Left ventricle myocardium superior (tissue), 1 donor: Measurements from ENCODE around the gene PSMA6. TPM values are rescaled to one million over a fixed set of nuclear protein-coding genes. Genes with fewer than 3 reads are reported as not detected.
"Not testable (repeated sequence)": the region's sequence is repeated elsewhere in the genome, so short reads cannot be mapped to it uniquely, and the experiment has no call there.

ENCODE experiments used
- ATAC-seq: fragments of 200-7000 bp; cut with Tn5 transposase; one replicate; pipeline ENCODE4 v1.9.1; 2020; ENCODE audit warnings: mild to moderate bottlenecking, moderate library complexity
- DNase-seq: peaks from one replicate; pipeline ENCODE4 v3.0.0-alpha.2; 2020
- intact Hi-C: fragments of 100-400 bp; cut with micrococcal nuclease; formaldehyde crosslinking; loops from one replicate; pipeline ENCODE4 v1.11.0; 2022
- total RNA-seq: library from RNA; stranded (reverse); fragmentation: NEBNext Ultra II Directional; extraction: Animal tissue kit (Norgen Biotek cat#: 25700); gene quantifications from one replicate; pipeline ENCODE4 v1.2.1, GENCODE V29; 2021
- donor health status: DM: no; HTN: yes; CAD: no; lungs with severe emphysema.

PSMA6 gene
- total RNA-seq, 1 donor from 2014 or later: 185 TPM

DNA sequence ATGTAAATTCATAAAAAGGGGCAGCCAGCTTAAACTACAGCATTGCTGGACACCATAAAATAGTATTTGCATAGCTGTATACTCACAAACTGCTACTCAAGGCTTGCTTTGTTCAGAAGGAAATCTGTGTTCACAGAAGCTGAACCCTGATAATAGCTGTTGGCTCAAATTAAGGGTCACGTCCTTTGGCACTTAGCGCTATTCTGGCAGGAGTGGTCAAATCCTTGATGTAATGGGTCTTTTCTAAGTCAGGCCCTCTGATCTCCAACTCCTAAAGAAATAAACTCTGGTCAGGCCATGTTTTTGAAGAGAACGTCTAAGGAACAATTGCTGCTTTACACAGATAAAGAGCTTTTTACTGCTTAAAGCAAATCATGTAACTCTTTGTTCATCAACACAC, 12.8 kb upstream of the PSMA6 start:
- no peak for ATAC-seq
- DNase-seq: no peak
- intact Hi-C loops: no loop called here

- intact Hi-C loops: no loop called here
- ATAC-seq: no peak
- no peak for DNase-seq
Observed at GRCh38 chr14:35281341-35281740, 10.8 kb upstream of the PSMA6 start.

- ATAC-seq: no peak
Observed at GRCh38 chr14:35284506-35284905, 7.7 kb upstream of the PSMA6 start.

GRCh38 chr14:35285168-35286002, 6.8 kb upstream of the PSMA6 start:
- no peak for DNase-seq
- ATAC-seq: peak; percentile 66
- intact Hi-C loops: no loop called here

More at GRCh38 chr14:35284506-35284905, 7.7 kb upstream of the PSMA6 start:
- intact Hi-C loops: no loop called here
- DNase-seq: no peak

GRCh38 chr14:35286003-35286600, 6.1 kb upstream of the PSMA6 start:
- intact Hi-C loops: no loop called here
- ATAC-seq (peak; percentile 16), DNase-seq (no peak)

GRCh38 chr14:35286707-35287106, 5.5 kb upstream of the PSMA6 start:
- DNase-seq (no peak), ATAC-seq (no peak)
- intact Hi-C loops: no loop called here

DNA sequence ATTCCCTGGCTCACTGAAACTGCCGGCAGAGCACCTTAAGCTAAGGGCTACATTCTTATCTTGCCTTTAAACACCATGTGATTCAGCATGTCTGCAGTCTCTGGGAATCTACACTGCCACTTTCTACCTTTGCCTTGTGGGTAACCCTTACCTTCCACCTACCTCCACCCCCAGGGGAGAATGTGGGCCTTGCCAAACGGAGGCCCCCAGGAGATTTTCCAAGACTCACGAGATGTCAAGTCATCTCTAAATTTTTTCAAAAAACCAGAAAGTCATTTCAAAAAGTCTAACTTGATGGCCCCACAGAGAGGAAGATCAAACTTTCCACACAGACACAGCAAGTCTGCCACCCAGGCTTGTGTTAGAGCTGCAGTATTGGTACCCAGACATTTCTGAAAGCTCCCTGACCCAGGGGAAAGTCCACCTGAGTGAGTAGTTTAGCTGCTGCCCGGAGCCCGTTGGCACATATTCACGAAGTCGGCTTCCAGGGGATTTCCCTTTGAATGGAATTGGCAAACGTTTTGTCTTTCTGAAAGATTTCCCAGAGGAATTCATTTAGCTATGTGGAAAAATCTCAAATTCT, 4.7 kb upstream of the PSMA6 start:
- intact Hi-C loops: no loop called here
- no peak for DNase-seq

DNA sequence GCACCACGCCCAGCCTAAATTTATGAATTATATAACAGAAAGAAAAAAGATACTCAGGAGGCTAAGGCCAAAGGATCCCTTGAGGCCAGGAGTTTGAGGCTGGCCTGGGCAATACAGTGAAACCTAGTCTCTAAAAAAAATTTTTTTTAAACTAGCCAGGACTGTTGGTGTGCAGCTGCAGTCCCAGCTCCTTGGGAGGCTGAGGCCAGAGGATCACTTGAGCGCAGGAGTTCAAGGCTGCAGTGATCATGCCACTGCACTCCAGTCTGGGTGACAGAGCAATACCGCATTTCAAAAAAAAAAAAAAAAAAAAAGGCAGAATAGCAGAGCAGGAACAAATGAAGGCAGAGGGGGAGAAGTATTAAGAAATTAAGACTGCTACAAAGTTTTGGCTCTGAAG, 2.6 kb upstream of the PSMA6 start:
- no peak for ATAC-seq

More for the DNA sequence above, 4.7 kb upstream of the PSMA6 start:
- ATAC-seq: no peak

GRCh38 chr14:35292770-35293561, 784 bp downstream of the PSMA6 start:
- DNase-seq (no peak), ATAC-seq (no peak)
- intact Hi-C loops: no loop called here

More for the DNA sequence above, 2.6 kb upstream of the PSMA6 start:
- DNase-seq: no peak
- intact Hi-C loops: no loop called here

GRCh38 chr14:35295845-35296161, 3.6 kb downstream of the PSMA6 start:
- DNase-seq (no peak), ATAC-seq (no peak)
- intact Hi-C loops: no loop called here

GRCh38 chr14:35296545-35296944, 4.4 kb downstream of the PSMA6 start:
- ATAC-seq (no peak), DNase-seq (no peak)
- intact Hi-C loops: no loop called here

GRCh38 chr14:35297706-35298105, 5.5 kb downstream of the PSMA6 start:
- intact Hi-C loops: no loop called here

DNA sequence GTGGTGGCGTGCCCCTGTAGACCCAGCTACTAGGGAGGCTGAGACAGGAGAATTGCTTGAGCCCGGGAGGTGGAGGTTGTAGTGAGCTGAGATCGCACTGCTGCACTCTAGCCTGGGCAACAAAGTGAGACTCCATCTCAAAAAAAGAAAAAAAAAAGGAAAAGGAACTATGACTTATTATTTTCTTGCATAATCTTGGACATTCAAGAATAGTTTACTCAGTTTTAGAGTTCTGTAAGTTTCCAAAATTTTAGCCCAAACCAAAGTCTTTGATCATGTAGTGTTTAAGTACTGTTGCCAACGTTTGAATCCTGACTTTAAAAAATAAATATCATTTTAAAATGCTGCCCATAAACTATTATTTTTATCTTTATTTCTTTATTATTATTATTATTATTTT, 6.2 kb downstream of the PSMA6 start:
- no peak for ATAC-seq
- no peak for DNase-seq
- intact Hi-C loops: no loop called here

More at GRCh38 chr14:35297706-35298105, 5.5 kb downstream of the PSMA6 start:
- ATAC-seq (no peak), DNase-seq (no peak)

GRCh38 chr14:35299708-35300107, 7.5 kb downstream of the PSMA6 start:
- DNase-seq: no peak
- intact Hi-C loops: loop anchor here (10.0 kb wide), 1 partner anchor 105 kb away; the partner anchor contains the start of gene NFKBIA
- ATAC-seq: no peak

DNA sequence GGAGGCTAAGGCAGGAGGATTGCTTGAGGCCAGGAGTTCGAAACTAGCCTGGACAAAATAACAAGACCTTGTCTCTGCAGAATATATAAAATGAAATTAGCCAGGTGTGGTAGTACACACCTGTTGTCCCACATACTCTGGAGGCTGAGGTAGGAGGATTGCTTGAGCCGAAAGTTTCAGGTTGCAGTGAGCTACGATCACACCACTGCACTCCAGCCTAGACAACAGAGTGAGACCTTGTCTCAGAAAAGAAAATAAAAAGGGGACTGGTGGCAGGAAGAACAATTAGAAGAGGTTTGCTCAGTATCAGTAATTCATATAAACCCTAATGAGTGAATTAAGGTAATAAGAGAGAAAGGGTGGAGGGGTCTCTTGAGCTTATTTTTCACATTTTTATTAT, 8.0 kb downstream of the PSMA6 start:
- ATAC-seq (no peak), DNase-seq (no peak)
- intact Hi-C loops: loop anchor here (10.0 kb wide), 1 partner anchor 105 kb away; the partner anchor contains the start of gene NFKBIA

DNA sequence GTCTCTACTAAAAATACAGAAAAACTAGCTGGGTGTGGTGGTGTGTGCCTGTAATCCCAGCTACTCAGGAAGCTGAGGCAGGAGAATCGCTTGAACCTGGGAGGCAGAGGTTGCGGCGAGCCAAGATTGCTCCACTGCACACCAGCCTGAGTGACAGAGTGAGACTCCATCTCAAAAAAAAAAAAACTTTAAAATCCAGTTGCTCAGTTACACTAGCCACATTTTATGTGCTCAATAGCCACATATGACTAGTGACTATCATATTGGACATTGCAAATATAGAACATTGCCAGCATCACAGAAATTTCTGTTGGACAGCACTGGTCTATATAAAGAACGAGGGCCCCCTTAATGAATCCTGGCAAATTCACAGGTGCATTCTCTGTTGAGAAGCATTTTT, 9.2 kb downstream of the PSMA6 start:
- intact Hi-C loops: loop anchor here (10.0 kb wide), 1 partner anchor 103 kb away; the partner anchor contains the start of gene NFKBIA
- DNase-seq, ATAC-seq: not testable (repeated sequence)

GRCh38 chr14:35301735-35302528, 9.8 kb downstream of the PSMA6 start:
- DNase-seq (no peak), ATAC-seq (no peak)
- intact Hi-C loops: loop anchor here (10.0 kb wide), 1 partner anchor 103 kb away; the partner anchor contains the start of gene NFKBIA

- no peak for DNase-seq
- intact Hi-C loops: loop anchor here (10.0 kb wide), 1 partner anchor 101 kb away; the partner anchor contains the start of gene NFKBIA
- peak; percentile 79 for ATAC-seq
Observed at GRCh38 chr14:35303149-35303935, 11.2 kb downstream of the PSMA6 start.
